ENCODE results near the gene C7orf57.
"Not testable (repeated sequence)": the region's sequence is repeated elsewhere in the genome, so short reads cannot be mapped to it uniquely, and the experiment has no call there.

The C7orf57 gene

DNA sequence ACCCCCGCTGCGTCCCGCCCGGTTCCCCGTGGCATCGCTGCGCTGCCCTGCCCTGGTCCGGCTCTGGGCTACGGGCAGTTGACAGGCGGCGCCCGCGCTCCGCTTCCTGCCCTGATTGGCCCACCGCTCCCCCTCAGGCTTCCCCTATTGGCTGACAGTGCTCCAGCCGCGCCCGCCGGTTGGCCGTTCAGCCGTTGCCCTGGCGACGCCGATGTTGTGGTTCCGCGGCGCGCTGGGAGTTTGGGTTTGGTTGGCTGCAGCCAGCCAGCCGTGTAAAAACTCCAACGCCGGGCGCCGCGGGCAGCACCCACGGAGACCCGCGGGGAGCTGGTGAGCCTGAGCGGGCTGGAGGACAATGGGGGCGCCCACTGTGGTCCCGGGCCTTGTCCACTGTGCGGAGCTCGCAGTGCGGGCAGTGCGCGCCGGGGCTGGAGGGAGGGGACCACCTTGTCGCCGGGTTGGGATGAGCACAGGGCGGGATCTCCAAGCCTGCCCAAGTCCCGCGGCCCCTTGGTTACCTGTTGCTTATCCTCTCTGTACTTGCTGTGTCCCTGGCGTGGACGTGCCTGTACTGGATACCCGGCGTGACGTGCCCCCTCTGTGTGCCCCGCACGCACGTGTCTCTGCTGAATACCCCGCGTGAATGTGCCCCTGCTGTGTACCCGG lies at the start of gene C7orf57:
Gene C7orf57 (plus strand): TSS at position 243 of the 666 bp plus-strand sequence. CDS start 766 bp downstream, outside the sequence.
- DNase-seq (ENCODE audit: low read depth), result peak; percentile 39
- peak within 1 kb of the TSS; percentile 56 for H3K4me3 ChIP-seq (ENCODE audit: low read depth, low read length)

- no peak overlapping the region for H3K4me3 ChIP-seq (ENCODE audit: low read depth, low read length)
- no peak for DNase-seq (ENCODE audit: low read depth)
Measured at GRCh38 chr7:47988496-47989386, 46.6 kb upstream of the C7orf57 start.

GRCh38 chr7:47989607-47990400 lies 45.5 kb upstream of the C7orf57 start:
- DNase-seq (ENCODE audit: low read depth); H3K4me3 ChIP-seq (ENCODE audit: low read depth, low read length): not testable (repeated sequence)

DNA sequence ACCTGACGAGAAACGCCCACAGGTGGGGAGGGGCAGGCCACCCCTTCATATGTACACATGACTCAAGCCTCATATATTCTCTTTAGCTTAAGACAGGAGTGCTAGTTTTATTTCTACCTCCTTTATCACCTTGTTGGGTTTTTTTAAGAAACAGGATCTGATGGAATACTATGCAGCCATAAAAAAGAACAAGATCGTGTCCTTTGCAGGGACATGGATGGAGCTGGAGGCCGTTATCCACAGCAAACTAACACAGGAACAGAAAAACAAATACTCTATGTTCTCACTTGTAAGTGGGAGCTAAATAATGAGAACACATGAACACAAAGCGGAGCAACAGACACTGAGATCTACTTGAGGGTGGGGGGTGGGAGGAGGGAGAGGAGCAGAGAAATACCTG lies 44.8 kb upstream of the C7orf57 start:
- no peak for DNase-seq (ENCODE audit: low read depth)
- no peak overlapping the region for H3K4me3 ChIP-seq (ENCODE audit: low read depth, low read length)

- H3K4me3 ChIP-seq (ENCODE audit: low read depth, low read length), result peak overlapping the region; percentile 51
- no peak for DNase-seq (ENCODE audit: low read depth)
Measured at GRCh38 chr7:47991270-47991669, 44.1 kb upstream of the C7orf57 start.

DNA sequence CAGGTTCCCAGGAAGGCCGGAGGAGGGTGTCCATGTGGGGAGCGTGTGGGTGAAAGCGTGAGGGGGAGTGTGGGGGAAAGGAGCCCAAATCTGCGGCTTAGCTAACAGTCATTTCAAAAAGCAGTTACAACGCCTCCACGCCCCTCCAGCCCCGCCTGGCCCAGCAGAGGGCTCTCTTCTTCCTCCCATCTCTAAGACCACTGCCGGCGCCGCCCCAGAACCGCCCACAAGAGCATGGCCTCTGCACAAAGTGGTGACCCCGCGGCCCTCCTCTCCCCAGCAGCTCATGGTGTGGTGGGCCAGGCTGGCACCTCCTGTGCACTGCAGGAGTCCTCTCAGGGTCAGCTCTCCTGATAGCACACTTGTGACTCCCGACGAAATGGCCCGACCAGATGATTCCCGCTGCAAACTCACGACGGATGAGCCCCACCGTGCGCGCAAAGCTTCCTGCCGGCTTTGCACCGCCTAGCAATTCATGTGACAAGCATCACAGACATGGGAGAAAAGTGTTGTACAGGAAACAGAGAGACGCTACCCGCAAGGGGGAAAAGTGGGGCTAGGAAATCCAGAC lies 43.5 kb upstream of the C7orf57 start:
- peak overlapping the region; percentile 51 for H3K4me3 ChIP-seq (ENCODE audit: low read depth, low read length)
- no peak for DNase-seq (ENCODE audit: low read depth)

GRCh38 chr7:47992446-47992845 lies 42.9 kb upstream of the C7orf57 start:
- no peak for DNase-seq (ENCODE audit: low read depth)
- H3K4me3 ChIP-seq (ENCODE audit: low read depth, low read length), result no peak overlapping the region

GRCh38 chr7:47999413-47999812 lies 35.9 kb upstream of the C7orf57 start:
- DNase-seq (ENCODE audit: low read depth), result no peak
- no peak overlapping the region for H3K4me3 ChIP-seq (ENCODE audit: low read depth, low read length)

GRCh38 chr7:48000164-48000563 lies 35.2 kb upstream of the C7orf57 start:
- DNase-seq (ENCODE audit: low read depth); H3K4me3 ChIP-seq (ENCODE audit: low read depth, low read length): not testable (repeated sequence)

- H3K4me3 ChIP-seq (ENCODE audit: low read depth, low read length), result no peak overlapping the region
- no peak for DNase-seq (ENCODE audit: low read depth)
Measured at GRCh38 chr7:48004032-48004431, 31.3 kb upstream of the C7orf57 start.

- no peak for DNase-seq (ENCODE audit: low read depth)
Measured at GRCh38 chr7:48004638-48005037, 30.7 kb upstream of the C7orf57 start.

GRCh38 chr7:48006866-48007265 lies 28.5 kb upstream of the C7orf57 start:
- H3K4me3 ChIP-seq (ENCODE audit: low read depth, low read length), result no peak overlapping the region
- DNase-seq (ENCODE audit: low read depth), result no peak

More at GRCh38 chr7:48004638-48005037, 30.7 kb upstream of the C7orf57 start:
- H3K4me3 ChIP-seq (ENCODE audit: low read depth, low read length), result no peak overlapping the region

GRCh38 chr7:48009257-48009656 lies 26.1 kb upstream of the C7orf57 start:
- DNase-seq (ENCODE audit: low read depth), result no peak
- H3K4me3 ChIP-seq (ENCODE audit: low read depth, low read length), result no peak overlapping the region

GRCh38 chr7:48009954-48010353 lies 25.4 kb upstream of the C7orf57 start:
- no peak overlapping the region for H3K4me3 ChIP-seq (ENCODE audit: low read depth, low read length)
- no peak for DNase-seq (ENCODE audit: low read depth)

- H3K4me3 ChIP-seq (ENCODE audit: low read depth, low read length), result no peak overlapping the region
- DNase-seq (ENCODE audit: low read depth), result no peak
Measured at GRCh38 chr7:48011323-48011722, 24.0 kb upstream of the C7orf57 start.

GRCh38 chr7:48011951-48012350 lies 23.4 kb upstream of the C7orf57 start:
- no peak for DNase-seq (ENCODE audit: low read depth)
- H3K4me3 ChIP-seq (ENCODE audit: low read depth, low read length), result no peak overlapping the region

DNA sequence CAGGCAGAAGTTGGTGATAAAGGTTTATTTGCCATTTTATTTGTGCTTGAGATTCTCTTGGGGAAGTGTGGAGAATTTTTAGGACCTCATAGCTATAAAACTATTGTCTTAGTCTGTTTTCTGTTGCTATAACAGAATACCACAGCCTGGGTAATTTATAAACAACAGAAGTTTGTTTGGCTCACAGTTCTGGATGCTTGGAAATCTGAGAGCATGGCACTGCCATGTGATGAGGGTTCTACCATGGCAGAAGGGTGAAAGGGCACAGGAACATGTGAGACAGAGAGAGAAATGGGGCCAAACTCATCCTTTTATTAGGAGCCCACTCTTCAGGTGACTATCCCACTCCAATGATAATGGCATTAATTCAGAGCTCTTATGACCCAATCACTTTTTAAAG lies 18.7 kb upstream of the C7orf57 start:
- no peak for DNase-seq (ENCODE audit: low read depth)

DNA sequence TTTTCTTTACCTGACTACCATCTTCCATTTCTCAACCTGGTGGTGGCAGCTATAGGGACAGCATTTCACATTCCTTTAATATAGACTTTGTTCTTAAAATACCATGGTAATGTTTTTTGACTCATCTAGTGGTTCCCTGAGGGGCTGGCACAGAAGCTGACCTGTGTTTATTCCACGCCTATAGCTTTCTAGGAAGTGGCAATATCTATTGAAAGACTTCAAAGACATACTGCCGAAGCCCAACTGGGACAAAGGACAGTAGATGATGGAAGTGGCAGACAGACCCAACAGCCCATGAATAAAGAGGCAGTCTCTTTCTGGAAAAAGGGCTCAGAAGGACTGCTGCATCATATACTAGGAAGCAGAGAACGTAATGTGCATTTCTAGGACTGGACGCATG lies 17.7 kb upstream of the C7orf57 start:
- DNase-seq (ENCODE audit: low read depth), result no peak
- no peak overlapping the region for H3K4me3 ChIP-seq (ENCODE audit: low read depth, low read length)

More for the DNA sequence above, 18.7 kb upstream of the C7orf57 start:
- no peak overlapping the region for H3K4me3 ChIP-seq (ENCODE audit: low read depth, low read length)

DNA sequence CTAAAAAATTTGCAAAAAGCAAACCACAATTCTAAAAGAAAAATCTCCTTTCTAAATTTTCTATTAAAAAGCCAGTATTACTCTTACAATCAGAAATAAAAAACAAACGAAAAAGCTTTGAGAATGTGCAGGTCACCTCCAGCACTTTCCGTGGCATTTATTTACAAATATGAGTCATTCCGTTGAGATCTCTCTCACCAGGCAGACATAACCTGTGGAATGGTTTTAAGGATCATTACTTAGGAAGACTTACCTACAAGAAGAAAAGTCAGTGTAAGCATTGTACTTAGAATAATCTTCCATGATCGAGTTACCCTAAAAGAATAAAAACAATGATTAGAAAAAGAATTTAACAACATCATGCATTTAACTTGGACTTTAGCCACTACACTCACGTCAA lies 9.7 kb upstream of the C7orf57 start:
- no peak for DNase-seq (ENCODE audit: low read depth)
- H3K4me3 ChIP-seq (ENCODE audit: low read depth, low read length), result no peak overlapping the region

GRCh38 chr7:48028938-48029337 lies 6.4 kb upstream of the C7orf57 start, which contains the start of gene SUN3:
Gene SUN3 (minus strand): TSS chr7:48029107. CDS start chr7:48028938, 169 bp downstream.
- H3K4me3 ChIP-seq (ENCODE audit: low read depth, low read length), result no peak within 1 kb of the TSS

More at GRCh38 chr7:48028938-48029337, 6.4 kb upstream of the C7orf57 start, which contains the start of gene SUN3:
- no peak for DNase-seq (ENCODE audit: low read depth)
